Retina (tissue), 1 donor: ENCODE results near the gene BRD1.

ENCODE experiments used
- DNase-seq: peaks from one replicate; pipeline ENCODE4 v3.0.0-alpha.2; 2016

The BRD1 gene

DNA sequence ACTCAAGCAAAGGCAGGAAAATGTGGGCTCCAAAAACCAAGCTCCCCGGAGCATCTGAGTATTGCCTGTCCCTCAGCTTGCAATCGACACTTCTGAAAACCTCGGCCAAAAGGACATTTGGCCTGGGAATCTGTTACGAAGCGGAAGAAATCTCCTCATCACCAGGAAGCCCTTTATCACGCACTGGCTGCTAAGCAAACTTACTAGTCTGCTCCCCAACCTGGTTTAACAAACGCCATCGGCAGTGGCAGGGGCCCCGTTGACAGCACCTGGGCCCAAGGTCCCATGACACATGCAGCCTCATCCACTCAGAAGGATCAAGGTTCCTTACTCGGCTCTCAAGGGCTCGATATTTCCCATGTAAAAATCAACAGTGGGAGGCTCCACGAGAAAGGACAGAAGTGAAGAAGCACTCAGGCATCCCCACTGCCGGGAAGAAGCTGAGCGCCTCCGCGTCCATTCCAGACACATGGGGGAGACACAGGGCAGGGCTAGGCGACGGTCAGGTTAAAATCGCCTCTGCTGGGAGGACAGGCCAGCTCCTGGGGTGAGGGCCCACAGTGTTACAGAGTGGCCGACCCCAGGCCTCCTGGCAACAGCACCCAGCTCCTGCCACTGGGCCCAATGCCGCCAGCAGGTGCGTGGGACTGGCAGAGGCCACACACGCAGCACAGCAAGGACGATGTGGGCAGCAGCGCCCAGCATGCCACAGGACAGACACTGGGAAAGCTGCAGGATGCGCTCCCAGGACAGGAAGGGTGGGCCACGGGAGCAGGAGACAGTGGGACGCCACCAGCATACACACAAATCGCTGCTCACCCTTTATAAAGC is 27.1 kb downstream of the BRD1 start:
- DNase-seq = no peak

GRCh38 chr22:49799431-49800075 is 28.1 kb downstream of the BRD1 start:
- no peak for DNase-seq

- no peak for DNase-seq
These were observed 29.1 kb downstream of the BRD1 start for GRCh38 chr22:49798486-49799151.

GRCh38 chr22:49797706-49798105 is 30.0 kb downstream of the BRD1 start:
- no peak for DNase-seq

DNA sequence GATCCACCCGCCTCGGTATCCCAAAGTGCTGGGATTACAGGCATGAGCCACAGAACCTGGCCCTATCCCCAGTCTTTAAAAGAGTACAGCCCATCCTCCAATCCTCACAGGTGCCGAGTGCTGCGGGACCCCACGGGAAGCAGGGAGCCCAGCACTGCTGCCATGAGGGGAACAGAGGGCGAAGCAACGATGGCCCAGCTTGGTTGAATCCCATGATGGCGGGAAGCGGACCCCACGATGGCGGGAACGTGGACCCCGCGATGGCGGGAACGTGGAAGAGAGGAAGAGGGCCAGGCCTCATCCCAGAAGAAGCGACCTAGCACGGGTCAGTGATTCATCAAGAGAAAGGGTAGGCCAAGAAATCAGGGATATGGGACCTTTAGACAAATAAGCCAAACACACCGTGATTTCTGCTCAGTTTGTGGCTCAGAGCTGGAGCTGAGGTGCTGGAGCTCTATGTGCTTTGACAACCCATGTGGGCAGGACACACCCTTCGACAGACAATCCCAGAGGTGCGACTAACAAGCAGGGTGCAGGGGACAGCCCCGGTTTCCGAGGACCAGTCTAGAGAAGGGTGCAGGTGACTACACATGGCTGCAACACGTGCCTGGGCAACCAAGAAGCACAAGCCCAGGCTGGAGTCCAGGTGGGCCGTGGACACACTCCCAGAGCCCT is 30.9 kb downstream of the BRD1 start:
- no peak for DNase-seq

- no peak for DNase-seq
These were observed 32.2 kb downstream of the BRD1 start for GRCh38 chr22:49795521-49795920.

GRCh38 chr22:49793871-49794270 is 33.8 kb downstream of the BRD1 start:
- DNase-seq = no peak

DNA sequence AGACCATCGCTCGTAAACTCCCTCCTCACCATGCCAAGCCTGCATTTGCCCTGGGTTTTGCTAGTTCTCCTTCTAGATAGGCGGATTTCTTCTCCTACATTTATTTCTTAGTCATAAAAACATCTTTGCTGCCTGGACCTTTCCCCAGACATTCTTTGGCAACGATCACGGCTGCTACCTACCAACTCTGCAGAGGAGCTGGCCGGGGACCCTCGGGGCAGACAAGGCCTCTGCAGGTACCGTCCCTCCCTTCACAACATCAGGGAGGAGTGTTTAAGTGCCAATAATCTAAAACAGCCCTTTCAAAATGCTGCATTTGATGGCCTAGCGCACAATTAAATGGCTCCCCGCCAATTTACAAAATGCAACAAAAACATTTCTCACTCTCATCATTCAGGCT is 34.4 kb downstream of the BRD1 start:
- DNase-seq = no peak

DNA sequence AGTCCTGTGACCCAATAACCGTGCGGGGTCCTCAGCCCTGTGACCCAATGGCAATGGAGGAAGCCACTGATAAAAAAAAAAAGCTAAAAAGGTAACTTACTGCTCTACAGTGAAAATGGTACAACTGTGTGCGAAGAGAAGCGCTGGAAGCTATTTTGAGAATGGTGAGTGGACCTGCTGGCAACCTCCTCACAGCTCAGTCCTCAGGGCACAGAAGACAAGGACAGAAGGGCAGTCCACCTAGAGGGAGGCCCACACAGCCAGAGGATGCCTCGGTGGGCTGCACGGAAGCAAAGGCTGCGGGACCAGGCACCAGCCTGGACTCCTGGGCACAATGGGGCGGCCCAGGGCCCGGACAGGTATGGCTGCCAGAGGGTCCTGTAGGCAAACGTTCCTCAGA is 35.6 kb downstream of the BRD1 start:
- DNase-seq = no peak

DNA sequence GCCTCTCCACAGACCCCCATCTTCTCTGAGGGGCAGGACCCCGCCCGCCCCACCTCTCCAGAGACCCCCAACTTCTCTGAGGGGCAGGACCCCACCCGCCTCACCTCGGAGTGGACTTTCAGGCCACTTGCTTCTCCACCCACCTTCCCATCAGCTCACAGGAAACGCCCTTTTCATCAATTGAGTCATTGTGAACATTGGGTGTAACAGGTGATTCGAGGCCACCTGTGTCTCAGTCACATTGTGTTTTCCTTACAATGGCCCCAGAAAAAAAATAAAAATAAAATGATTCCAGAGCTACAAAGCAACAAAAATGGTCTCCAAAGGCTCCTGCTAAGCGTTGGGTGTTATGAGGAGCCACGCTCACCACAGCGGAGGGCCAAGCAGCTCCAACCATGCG is 36.0 kb downstream of the BRD1 start:
- DNase-seq = no peak

GRCh38 chr22:49790912-49791311 is 36.8 kb downstream of the BRD1 start:
- DNase-seq = no peak

DNA sequence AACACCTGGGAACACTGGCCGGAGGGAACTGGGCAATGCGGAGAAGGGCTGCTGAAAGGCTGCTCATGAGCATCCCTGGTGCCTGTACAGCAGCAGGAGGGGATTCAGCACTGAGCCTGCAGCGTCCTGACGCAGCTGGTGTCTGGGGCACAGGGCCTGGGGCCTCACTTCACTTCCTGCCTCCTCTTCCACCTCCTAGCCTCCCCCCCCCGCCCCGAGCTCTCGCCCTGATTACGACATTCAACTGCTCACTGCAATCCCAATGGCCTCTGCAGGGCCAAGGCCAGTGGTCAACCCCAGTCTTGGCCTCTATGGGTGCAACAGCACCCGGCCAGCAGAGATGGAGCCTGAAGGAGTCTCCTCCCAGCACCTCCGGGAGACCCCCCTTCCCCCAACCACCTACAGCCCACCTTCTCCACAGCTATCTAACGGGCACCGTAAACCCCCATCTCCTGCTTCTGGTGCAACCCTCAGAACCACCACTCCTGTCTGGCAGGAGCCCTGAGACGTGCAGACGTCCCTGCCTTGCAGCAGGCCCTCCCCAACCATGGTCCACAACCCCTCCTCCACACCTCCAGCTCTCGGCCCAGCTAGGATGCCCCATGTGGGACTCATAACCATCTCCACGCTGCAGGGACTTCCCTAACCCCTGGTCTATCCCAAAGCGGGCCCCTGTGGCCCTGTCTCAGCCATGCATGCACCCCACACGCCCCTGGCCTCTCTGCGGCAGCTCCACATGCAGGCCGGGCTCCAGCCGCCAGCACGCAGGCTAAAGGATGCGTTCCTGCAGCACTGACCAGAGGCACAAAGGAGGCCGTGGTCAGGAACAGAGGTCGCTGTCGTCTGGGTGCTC is 38.2 kb downstream of the BRD1 start:
- DNase-seq = no peak

DNA sequence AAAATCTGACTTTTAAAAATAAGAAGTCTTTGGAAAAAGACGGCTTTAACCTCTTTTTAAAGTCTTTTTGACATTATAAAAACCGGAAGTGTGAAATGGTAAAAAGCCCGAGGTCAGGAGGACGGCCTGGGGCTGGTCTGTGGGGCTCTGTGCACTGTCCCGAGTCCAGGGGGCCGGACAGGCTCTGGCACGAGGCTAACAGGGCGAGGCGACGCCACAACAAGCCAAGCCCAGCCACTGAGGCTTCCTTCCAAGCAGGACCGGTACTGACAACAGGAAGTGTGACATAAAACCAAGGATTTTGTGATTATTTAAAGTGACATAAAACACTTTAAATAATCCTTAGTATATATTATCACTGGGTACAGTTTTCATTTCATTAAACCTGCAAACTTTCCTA is 39.2 kb downstream of the BRD1 start:
- no peak for DNase-seq

DNA sequence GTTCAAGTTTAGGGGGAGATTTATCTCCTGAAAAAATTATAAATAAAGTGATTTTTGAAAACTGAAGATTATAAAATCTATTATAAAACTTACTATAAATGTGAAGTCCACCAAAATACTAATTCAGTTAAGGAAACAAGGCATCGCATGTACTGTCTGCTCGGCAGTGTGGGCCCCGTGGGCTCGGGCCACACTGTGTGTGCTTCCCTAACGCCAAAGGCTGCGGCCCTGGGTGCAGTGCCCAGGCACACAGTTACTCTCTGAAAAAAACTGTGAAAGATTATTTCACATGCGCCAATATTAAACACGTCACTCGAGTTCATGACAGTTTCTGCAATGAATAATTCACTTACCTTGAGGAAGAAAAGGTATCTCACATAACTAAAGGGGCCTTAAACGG is 39.8 kb downstream of the BRD1 start:
- no peak for DNase-seq

DNA sequence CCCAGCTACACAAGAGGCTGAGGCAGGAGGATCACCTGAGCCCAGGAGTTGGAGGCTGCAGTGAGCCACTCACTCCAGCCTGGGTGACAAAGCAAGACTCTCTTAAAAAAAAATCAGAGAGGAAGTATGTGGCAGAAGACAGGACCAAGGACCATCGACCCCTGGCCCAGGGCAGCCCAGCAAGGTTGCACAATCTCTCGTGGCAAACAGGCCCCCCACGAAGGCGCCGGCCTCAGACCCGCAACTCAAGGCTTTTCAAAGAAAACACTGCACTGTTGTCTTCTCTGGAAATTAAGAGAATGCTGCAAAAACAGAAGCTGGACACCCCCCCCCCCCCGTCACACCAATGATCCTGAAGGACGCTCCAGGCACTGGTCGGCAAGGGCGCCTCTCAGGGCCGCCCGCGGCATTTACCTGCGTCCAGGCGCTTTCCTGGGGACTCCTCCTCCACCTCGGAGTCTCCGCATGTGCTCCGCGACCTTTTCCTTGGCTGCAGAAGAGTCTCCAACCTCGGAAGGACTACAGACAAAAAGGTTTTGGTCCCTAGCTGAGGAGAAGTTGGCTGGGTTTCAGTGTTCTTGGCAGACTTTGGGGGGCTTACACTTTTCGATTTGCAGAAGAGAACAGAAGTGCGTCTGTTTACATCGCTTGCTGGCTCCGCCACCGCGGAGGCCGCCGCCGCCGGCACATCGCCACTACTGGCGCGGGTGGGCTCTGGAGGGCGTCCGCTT is 40.5 kb downstream of the BRD1 start:
- no peak for DNase-seq

- DNase-seq = no peak
These were observed 41.7 kb downstream of the BRD1 start for GRCh38 chr22:49785841-49786471.

DNA sequence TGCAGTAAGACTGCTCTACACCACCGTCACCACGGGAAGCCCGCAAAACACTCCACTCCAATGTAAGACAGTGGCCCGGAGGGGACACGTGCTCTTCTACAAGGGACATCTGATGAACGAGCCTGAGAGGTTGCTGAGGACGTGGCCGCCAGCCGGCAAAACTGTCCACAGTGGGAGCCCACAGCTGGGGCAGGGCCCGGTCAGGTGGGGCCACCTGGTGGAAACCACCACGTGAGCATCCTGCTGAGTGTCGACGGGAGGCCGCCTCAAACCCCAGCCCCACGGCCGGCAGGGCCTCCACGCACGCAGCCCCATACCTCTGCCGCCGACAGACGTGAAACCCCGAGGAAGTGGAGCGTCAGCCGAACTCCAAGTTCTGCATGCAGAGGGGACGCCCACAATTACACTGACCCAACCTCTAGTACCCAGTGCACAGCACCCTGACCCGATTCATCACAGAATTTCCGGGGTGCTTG is 42.6 kb downstream of the BRD1 start:
- DNase-seq = no peak

- no peak for DNase-seq
These were observed 43.1 kb downstream of the BRD1 start for GRCh38 chr22:49784630-49784971.

DNA sequence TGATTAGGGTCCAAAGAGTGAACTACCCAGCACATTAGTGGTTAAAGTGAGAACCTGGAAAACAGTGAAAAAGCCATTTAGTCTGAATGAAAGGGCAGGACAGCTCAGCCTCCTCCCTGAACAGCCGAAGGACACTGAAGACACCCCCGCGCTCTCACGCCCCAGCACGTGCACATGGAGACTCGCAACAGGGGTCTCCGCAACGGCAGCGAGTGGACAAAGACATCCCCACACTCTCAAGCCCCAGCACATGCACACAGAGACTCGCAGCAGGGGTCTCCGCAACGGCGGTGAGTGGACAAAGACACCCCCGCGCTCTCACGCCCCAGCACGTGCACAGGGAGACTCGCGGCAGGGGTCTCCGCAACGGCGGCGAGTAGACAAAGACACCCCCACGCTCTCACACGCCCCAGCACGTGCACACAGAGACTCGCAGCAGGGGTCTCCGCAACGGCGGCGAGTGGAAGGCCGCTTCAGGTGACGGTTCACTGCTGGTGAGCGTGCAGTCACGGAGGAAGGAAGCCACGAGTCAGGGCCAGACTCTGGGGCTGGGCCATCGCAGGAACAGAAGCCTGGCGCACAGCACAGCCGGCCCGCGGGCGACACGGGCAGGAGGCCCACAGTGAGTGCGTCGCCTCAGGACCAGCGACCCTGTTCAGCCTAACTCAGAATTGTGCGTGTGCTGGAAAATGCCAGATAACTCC is 43.6 kb downstream of the BRD1 start:
- no peak for DNase-seq

GRCh38 chr22:49783036-49783746 is 44.5 kb downstream of the BRD1 start:
- DNase-seq = no peak
